Urinary bladder (tissue), 4 donors: ENCODE data around the gene APLP2. TPM values are rescaled to one million over a fixed set of nuclear protein-coding genes. Genes with fewer than 3 reads are reported as not detected.

ENCODE experiments used
- DNase-seq: peaks from one replicate; pipeline ENCODE4 v3.0.0-alpha.2; 2015; ENCODE audit errors: extremely low spot score
- H3K27ac ChIP-seq: one replicate; pipeline ENCODE4 v1.5.1; 2013; ENCODE audit warnings: low read depth, mild to moderate bottlenecking, moderate library complexity
- H3K36me3 ChIP-seq: one replicate; pipeline ENCODE4 v1.6.1; 2013; ENCODE audit warnings: mild to moderate bottlenecking, moderate library complexity; ENCODE audit not compliant: insufficient read depth
- H3K4me1 ChIP-seq: one replicate; pipeline ENCODE4 v1.6.1; 2013; ENCODE audit warnings: mild to moderate bottlenecking, moderate library complexity; ENCODE audit not compliant: insufficient read depth
- H3K4me3 ChIP-seq: one replicate; pipeline ENCODE4 v1.5.1; 2013; ENCODE audit warnings: low read depth, low read length
- WGBS: extraction: QIAGEN DNeasy Blood & Tissue Kit; methylation state at CpG from one replicate; pipeline ENCODE4 v1.1.7; 2013; 5-methylcytosine and 5-hydroxymethylcytosine counted together
- polyA plus RNA-seq: library from polyadenylated mRNA; stranded (reverse); fragments of 200-250 nt; gene quantifications from one replicate; pipeline ENCODE4 v1.2.3, GENCODE V29; 2013
- total RNA-seq: library from RNA; depleted of rRNA; stranded (reverse); fragments of >200 nt; gene quantifications from one replicate; pipeline ENCODE4 v1.2.3, GENCODE V29; 2014
- donor health status: healthy with polysubstance abuse.
- donor health status: healthy.

APLP2 gene
- total and polyA plus RNA-seq, 2 donors: 217 to 364 TPM

GRCh38 chr11:130040281-130040940 is 29.3 kb upstream of the APLP2 start:
- no peaks in the 10 kb centered on the region for H3K36me3 ChIP-seq
- 94% methylated on average over 49 of the region's 49 CpGs for WGBS
- H3K4me3 ChIP-seq: no peak overlapping the region
- no peak overlapping the region for H3K27ac ChIP-seq
- DNase-seq: no peak
- no peaks in the 10 kb centered on the region for H3K4me1 ChIP-seq

GRCh38 chr11:130042093-130042591 is 27.6 kb upstream of the APLP2 start:
- no peak for DNase-seq
- Histone ChIP-seq H3K27ac (no peak overlapping the region), H3K4me3 (no peak overlapping the region), H3K4me1 (no peaks in the 10 kb centered on the region), H3K36me3 (no peaks in the 10 kb centered on the region)
- WGBS: 90% methylated on average over 16 of the region's 16 CpGs

GRCh38 chr11:130043575-130043974 is 26.1 kb upstream of the APLP2 start:
- no peak overlapping the region for H3K27ac ChIP-seq
- no peaks in the 10 kb centered on the region for H3K36me3 ChIP-seq
- H3K4me3 ChIP-seq: no peak overlapping the region
- 63% methylated on average over 5 of the region's 5 CpGs for WGBS
- DNase-seq: no peak
- no peaks in the 10 kb centered on the region for H3K4me1 ChIP-seq

- Histone ChIP-seq H3K4me1 (no peaks in the 10 kb centered on the region), H3K36me3 (no peaks in the 10 kb centered on the region), H3K27ac (no peak overlapping the region), H3K4me3 (no peak overlapping the region)
- 79% methylated on average over 1 of the region's 1 CpG for WGBS
- DNase-seq: no peak
These were observed 22.6 kb upstream of the APLP2 start for GRCh38 chr11:130047141-130047540.

GRCh38 chr11:130049328-130049771 is 20.3 kb upstream of the APLP2 start:
- no peak overlapping the region for H3K27ac ChIP-seq
- WGBS: 92% methylated on average over 1 of the region's 1 CpG
- no peak for DNase-seq
- H3K4me1 ChIP-seq: no peaks in the 10 kb centered on the region
- H3K4me3 ChIP-seq: no peak overlapping the region
- no peaks in the 10 kb centered on the region for H3K36me3 ChIP-seq

- no peaks in the 10 kb centered on the region for H3K4me1 ChIP-seq
- WGBS: 22% methylated on average over 2 of the region's 2 CpGs
- H3K27ac ChIP-seq: no peak overlapping the region
- no peaks in the 10 kb centered on the region for H3K36me3 ChIP-seq
- no peak overlapping the region for H3K4me3 ChIP-seq
- DNase-seq: no peak
These were observed 19.4 kb upstream of the APLP2 start for GRCh38 chr11:130050257-130050656.

- no peak overlapping the region for H3K4me3 ChIP-seq
- no peaks in the 10 kb centered on the region for H3K36me3 ChIP-seq
- DNase-seq: no peak
- H3K4me1 ChIP-seq: no peaks in the 10 kb centered on the region
- 90% methylated on average over 1 of the region's 1 CpG for WGBS
- H3K27ac ChIP-seq: no peak overlapping the region
These were observed 18.6 kb upstream of the APLP2 start for GRCh38 chr11:130051082-130051481.

GRCh38 chr11:130052567-130052966 is 17.1 kb upstream of the APLP2 start:
- no peaks in the 10 kb centered on the region for H3K36me3 ChIP-seq
- H3K4me3 ChIP-seq: no peak overlapping the region
- DNase-seq: no peak
- no peak overlapping the region for H3K27ac ChIP-seq
- WGBS: 69% methylated on average over 3 of the region's 3 CpGs
- no peaks in the 10 kb centered on the region for H3K4me1 ChIP-seq

GRCh38 chr11:130054966-130055365 is 14.7 kb upstream of the APLP2 start:
- Histone ChIP-seq H3K36me3 (no peaks in the 10 kb centered on the region), H3K4me3 (no peak overlapping the region), H3K4me1 (no peaks in the 10 kb centered on the region), H3K27ac (no peak overlapping the region)
- 41% methylated on average over 2 of the region's 2 CpGs for WGBS
- no peak for DNase-seq

GRCh38 chr11:130055617-130056016 is 14.1 kb upstream of the APLP2 start:
- Histone ChIP-seq H3K4me1 (no peaks in the 10 kb centered on the region), H3K27ac (no peak overlapping the region), H3K36me3 (no peaks in the 10 kb centered on the region), H3K4me3 (no peak overlapping the region)
- 30% methylated on average over 5 of the region's 5 CpGs for WGBS
- no peak for DNase-seq

GRCh38 chr11:130061017-130061416 is 8.7 kb upstream of the APLP2 start:
- no peak overlapping the region for H3K27ac ChIP-seq
- no peak for DNase-seq
- no peaks in the 10 kb centered on the region for H3K36me3 ChIP-seq
- H3K4me3 ChIP-seq: no peak overlapping the region
- H3K4me1 ChIP-seq: no peaks in the 10 kb centered on the region
- WGBS: 86% methylated on average over 1 of the region's 1 CpG

- 78% methylated on average over 4 of the region's 4 CpGs for WGBS
- H3K4me3 ChIP-seq: no peak overlapping the region
- H3K27ac ChIP-seq: no peak overlapping the region
- no peaks in the 10 kb centered on the region for H3K4me1 ChIP-seq
- H3K36me3 ChIP-seq: no peaks in the 10 kb centered on the region
- no peak for DNase-seq
These were observed 7.7 kb upstream of the APLP2 start for GRCh38 chr11:130062026-130062425.

- no peaks in the 10 kb centered on the region for H3K36me3 ChIP-seq
- H3K4me1 ChIP-seq: no peaks in the 10 kb centered on the region
- no peak for DNase-seq
- H3K4me3 ChIP-seq: no peak overlapping the region
- H3K27ac ChIP-seq: no peak overlapping the region
- WGBS: 86% methylated on average over 2 of the region's 2 CpGs
These were observed 6.2 kb upstream of the APLP2 start for GRCh38 chr11:130063451-130063850.

- WGBS: 82% methylated on average over 4 of the region's 4 CpGs
- Histone ChIP-seq H3K36me3 (no peaks in the 10 kb centered on the region), H3K4me3 (no peak overlapping the region), H3K4me1 (no peaks in the 10 kb centered on the region), H3K27ac (no peak overlapping the region)
- DNase-seq: no peak
These were observed 5.1 kb upstream of the APLP2 start for GRCh38 chr11:130064596-130064995.
